ENCODE results near the gene MYBPC3. TPM values are rescaled to one million over a fixed set of nuclear protein-coding genes. Genes with fewer than 3 reads are reported as not detected.

The MYBPC3 gene
- total RNA-seq, 1 donor from 2014 or later: 1.6 TPM

DNA sequence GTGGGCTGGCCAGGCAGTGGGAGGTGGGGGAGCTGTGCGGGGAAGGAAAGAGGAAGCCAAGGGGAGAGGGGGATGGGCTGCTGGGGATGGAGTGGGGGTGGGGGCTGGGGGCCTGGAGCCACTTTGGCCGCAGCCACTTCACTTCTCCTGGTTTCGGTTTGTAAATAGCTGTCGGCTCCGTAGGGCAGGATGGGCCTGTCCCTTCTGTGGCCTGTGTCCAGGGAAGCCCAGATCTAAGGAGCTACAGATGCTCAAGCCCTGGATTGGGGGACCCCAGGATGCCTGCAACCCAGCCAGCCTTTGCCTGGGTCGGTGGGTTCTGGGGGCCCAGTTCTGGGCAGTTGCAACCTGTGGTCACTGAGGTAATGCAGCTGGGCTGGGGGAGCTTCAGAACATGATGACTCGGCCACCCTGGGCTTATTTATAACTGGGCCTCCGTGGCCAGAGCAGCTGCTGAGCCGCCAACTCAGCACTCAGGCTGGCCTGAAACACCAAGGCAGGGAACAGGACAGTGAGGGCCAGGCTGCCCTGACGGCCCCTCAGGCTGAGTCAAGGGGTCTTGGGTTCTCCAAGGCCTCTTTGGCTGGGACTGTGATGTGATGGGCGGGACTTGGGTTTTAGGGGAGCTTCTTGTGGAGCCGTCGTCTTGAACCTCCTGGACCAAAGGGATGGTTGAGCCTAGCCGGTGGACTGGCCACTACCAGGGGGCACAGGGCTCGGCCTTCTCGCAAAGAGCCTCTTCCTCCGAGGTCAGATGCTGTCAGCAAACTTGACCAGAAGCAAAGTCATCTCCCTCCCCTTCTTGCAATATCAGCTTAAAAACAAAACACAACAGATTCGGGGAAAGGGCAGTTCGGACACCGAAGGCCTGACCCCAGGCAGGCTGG, 40.9 kb upstream of the MYBPC3 start:
- H3K27me3 ChIP-seq (ENCODE audit: control insufficient read depth in 3 of 3, insufficient read depth in 3 of 3, low read length in 3 of 3): no peaks in the 10 kb centered on the region
- H3K27ac ChIP-seq (ENCODE audit: low read depth, low read length): peak overlapping the region; percentile 82
- H3K36me3 ChIP-seq (ENCODE audit: control insufficient read depth in 3 of 3, insufficient read depth in 3 of 3, low read length in 3 of 3): no peaks in the 10 kb centered on the region
- peak overlapping the region; percentile 32 to 68 (median 54) for H3K9ac ChIP-seq (ENCODE audit: low read depth in 1 of 3, low read length in 3 of 3)
- peak overlapping the region in 1 of 3 donors; percentile 49 for H3K4me3 ChIP-seq (ENCODE audit: low read length in 3 of 3)
- H3K9me3 ChIP-seq (ENCODE audit: control insufficient read depth in 3 of 3, low read length in 3 of 3): no peaks in the 10 kb centered on the region
- H3K4me1 ChIP-seq (ENCODE audit: control insufficient read depth in 3 of 3, insufficient read depth in 3 of 3, low read length in 3 of 3): peaks cover 18 to 46% (median 24%) of the 10 kb centered on the region in 3 donors

DNA sequence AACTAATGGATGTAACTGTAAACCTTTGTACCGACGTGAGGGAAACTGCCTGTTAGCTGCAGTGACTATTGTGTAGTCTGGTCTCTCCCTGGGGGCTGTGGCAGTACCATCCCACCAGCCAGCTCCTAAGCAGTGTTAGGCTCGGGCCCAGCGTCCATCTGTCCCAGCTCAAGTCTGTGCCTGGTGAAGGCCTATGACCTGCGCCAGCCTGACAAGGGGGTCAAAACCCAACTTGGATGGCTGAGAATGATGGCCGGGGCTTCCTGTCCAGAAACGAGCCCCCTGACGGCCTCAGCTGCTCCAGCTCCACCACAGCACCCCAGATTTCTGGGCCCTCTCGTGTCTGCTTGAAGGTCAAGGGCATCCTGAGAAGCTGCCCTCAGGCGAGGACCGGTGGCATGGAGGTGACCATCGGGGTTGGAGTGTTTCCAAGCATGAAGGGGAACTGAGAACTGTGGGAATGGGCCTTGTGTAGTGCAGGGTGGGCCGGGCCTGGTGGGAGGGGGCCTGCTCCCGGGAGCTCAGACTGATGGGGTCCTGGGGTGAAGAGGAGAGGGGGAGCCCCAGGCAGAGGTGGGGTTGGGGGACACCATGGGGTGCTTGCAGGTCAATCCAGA, 40.2 kb upstream of the MYBPC3 start:
- Histone ChIP-seq H3K27ac (ENCODE audit: low read depth, low read length) (peak overlapping the region; percentile 82), H3K27me3 (ENCODE audit: control insufficient read depth in 3 of 3, insufficient read depth in 3 of 3, low read length in 3 of 3) (no peaks in the 10 kb centered on the region), H3K36me3 (ENCODE audit: control insufficient read depth in 3 of 3, insufficient read depth in 3 of 3, low read length in 3 of 3) (no peaks in the 10 kb centered on the region), H3K9ac (ENCODE audit: low read depth in 1 of 3, low read length in 3 of 3) (no peak overlapping the region), H3K4me1 (ENCODE audit: control insufficient read depth in 3 of 3, insufficient read depth in 3 of 3, low read length in 3 of 3) (peaks cover 18 to 48% (median 24%) of the 10 kb centered on the region in 3 donors), H3K9me3 (ENCODE audit: control insufficient read depth in 3 of 3, low read length in 3 of 3) (no peaks in the 10 kb centered on the region), H3K4me3 (ENCODE audit: low read length in 3 of 3) (no peak overlapping the region)

DNA sequence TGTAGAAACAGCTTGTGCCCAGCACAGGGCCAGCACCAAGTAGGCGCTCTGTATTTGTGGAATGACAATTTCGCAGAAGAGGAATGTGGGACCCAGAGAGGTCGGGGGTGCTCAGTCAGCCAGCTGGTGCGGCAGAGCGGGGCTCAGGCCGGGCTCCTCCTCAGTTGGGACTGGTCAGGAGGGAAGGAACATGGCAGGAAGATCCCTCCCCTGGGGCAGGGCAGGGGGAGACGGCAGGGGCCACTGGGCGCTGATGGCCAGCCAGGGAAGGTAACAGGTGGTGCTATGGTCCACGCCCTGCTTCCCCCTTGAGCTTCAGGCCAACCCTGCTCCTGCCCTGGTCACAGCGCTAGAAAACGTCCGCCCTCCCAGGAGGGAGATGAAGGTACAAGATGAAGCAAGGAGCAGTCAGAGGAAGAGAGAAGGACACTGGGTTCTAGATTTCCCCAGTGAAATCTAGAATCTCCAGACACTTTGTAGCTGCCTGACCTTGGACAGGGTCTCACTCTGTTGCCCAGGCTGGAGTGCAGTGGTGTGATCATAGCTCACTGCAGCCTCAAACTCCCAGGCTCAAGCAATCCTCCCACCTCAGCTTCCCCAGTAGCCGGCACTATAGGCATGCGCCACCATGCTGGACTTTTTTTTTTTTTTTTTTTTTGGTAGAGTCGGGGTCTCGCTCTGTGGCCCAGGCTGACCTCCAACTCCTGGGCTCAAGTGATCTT, 39.4 kb upstream of the MYBPC3 start:
- peaks cover 18 to 48% (median 24%) of the 10 kb centered on the region in 3 donors for H3K4me1 ChIP-seq (ENCODE audit: control insufficient read depth in 3 of 3, insufficient read depth in 3 of 3, low read length in 3 of 3)
- H3K27me3 ChIP-seq (ENCODE audit: control insufficient read depth in 3 of 3, insufficient read depth in 3 of 3, low read length in 3 of 3): no peaks in the 10 kb centered on the region
- H3K36me3 ChIP-seq (ENCODE audit: control insufficient read depth in 3 of 3, insufficient read depth in 3 of 3, low read length in 3 of 3): no peaks in the 10 kb centered on the region
- H3K9me3 ChIP-seq (ENCODE audit: control insufficient read depth in 3 of 3, low read length in 3 of 3): no peaks in the 10 kb centered on the region
- no peak overlapping the region for H3K4me3 ChIP-seq (ENCODE audit: low read length in 3 of 3)
- H3K9ac ChIP-seq (ENCODE audit: low read depth in 1 of 3, low read length in 3 of 3): no peak overlapping the region
- H3K27ac ChIP-seq (ENCODE audit: low read depth, low read length): peak overlapping the region; percentile 82

DNA sequence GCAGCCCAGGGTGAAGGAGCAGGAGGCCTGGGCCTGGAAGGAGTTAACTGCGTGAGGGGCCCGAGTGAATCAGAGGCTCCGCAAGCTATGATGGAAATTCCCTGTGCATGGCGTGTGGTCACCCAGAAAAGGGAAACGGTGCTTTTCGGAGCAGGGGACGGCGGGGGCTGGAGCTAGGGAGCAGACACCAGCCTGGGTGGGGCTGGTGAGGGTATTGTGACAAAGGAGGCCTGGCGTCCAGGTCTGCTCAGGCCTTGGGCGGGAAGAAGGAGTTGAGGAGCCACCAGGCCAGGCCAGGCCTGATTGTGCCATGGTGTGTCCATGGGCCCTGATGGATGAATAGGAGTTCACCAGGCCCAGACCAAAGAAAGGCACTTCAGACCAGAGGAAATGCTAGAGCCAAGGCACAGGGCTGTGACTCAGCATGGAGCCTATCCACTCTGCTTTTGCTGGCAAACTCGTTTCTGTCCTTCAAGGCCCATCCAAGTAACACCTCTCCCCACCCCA, 38.6 kb upstream of the MYBPC3 start:
- Histone ChIP-seq H3K36me3 (ENCODE audit: control insufficient read depth in 3 of 3, insufficient read depth in 3 of 3, low read length in 3 of 3) (no peaks in the 10 kb centered on the region), H3K27me3 (ENCODE audit: control insufficient read depth in 3 of 3, insufficient read depth in 3 of 3, low read length in 3 of 3) (no peaks in the 10 kb centered on the region), H3K27ac (ENCODE audit: low read depth, low read length) (peak overlapping the region; percentile 56), H3K9ac (ENCODE audit: low read depth in 1 of 3, low read length in 3 of 3) (no peak overlapping the region), H3K9me3 (ENCODE audit: control insufficient read depth in 3 of 3, low read length in 3 of 3) (no peaks in the 10 kb centered on the region), H3K4me3 (ENCODE audit: low read length in 3 of 3) (no peak overlapping the region), H3K4me1 (ENCODE audit: control insufficient read depth in 3 of 3, insufficient read depth in 3 of 3, low read length in 3 of 3) (peaks cover 18 to 48% (median 24%) of the 10 kb centered on the region in 3 donors)

DNA sequence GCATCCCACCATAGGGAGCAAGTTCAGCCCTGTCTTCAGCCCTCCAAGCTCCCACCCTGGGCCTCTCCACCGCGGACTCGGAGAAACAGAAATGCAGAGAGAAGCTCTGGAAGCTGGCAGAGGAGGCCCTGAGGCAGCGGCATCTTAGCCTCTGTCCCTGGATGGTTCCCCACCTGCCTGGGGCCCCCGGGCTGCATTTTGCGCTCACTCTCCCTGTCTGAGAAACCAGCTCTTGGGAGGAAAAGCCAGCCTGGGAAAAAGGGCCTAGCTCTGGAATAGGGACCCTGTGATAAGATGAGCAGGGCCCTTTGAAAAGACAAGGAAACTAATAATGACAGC, 37.9 kb upstream of the MYBPC3 start:
- Histone ChIP-seq H3K27me3 (ENCODE audit: control insufficient read depth in 3 of 3, insufficient read depth in 3 of 3, low read length in 3 of 3) (no peaks in the 10 kb centered on the region), H3K9me3 (ENCODE audit: control insufficient read depth in 3 of 3, low read length in 3 of 3) (no peaks in the 10 kb centered on the region), H3K4me1 (ENCODE audit: control insufficient read depth in 3 of 3, insufficient read depth in 3 of 3, low read length in 3 of 3) (peaks cover 18 to 42% (median 23%) of the 10 kb centered on the region in 3 donors), H3K9ac (ENCODE audit: low read depth in 1 of 3, low read length in 3 of 3) (no peak overlapping the region), H3K27ac (ENCODE audit: low read depth, low read length) (peak overlapping the region; percentile 56), H3K4me3 (ENCODE audit: low read length in 3 of 3) (no peak overlapping the region), H3K36me3 (ENCODE audit: control insufficient read depth in 3 of 3, insufficient read depth in 3 of 3, low read length in 3 of 3) (no peaks in the 10 kb centered on the region)

DNA sequence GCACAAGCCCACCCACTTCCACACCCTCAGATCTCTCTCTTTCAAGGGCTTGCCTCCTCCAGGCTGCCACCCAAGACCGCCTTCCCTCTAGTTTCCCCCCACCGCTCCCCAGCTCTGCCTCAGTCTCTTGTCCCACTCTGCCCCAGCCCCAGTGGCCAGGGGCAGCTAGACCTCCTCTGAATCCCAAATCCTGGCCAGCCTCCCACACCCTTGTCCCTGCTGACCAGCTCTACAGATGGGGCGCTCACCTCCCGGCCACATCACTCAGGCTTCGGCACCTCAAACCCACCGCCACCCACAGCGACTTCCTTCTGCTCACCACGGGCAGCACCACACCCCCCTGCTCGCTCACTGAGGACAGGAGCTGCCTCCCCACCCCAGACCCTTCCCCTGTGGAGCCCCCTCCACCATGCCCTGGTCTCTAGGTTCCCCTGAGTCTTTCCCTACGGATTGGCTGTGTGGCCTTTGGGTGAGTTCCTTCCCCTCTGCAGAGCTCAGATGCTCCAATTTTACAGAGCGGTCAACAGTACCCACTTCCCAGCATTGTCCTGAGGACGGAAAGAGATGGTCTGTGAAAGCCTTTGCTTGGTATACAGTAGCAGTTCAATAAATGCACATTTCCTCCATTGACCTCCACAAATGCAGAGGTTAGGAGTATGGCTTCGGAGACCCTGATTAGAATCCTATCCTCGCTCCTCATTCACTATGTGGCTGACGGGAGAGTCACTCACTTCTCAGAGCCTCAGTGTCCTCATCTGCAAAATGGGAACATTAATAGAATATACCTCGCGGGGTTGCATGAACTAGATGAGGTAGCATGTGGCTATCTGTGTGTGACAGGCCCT, 37.3 kb upstream of the MYBPC3 start:
- Histone ChIP-seq H3K27me3 (ENCODE audit: control insufficient read depth in 3 of 3, insufficient read depth in 3 of 3, low read length in 3 of 3) (no peaks in the 10 kb centered on the region), H3K4me3 (ENCODE audit: low read length in 3 of 3) (no peak overlapping the region), H3K9ac (ENCODE audit: low read depth in 1 of 3, low read length in 3 of 3) (no peak overlapping the region), H3K36me3 (ENCODE audit: control insufficient read depth in 3 of 3, insufficient read depth in 3 of 3, low read length in 3 of 3) (no peaks in the 10 kb centered on the region), H3K4me1 (ENCODE audit: control insufficient read depth in 3 of 3, insufficient read depth in 3 of 3, low read length in 3 of 3) (peaks cover 16 to 38% (median 22%) of the 10 kb centered on the region in 3 donors), H3K27ac (ENCODE audit: low read depth, low read length) (no peak overlapping the region), H3K9me3 (ENCODE audit: control insufficient read depth in 3 of 3, low read length in 3 of 3) (no peaks in the 10 kb centered on the region)

DNA sequence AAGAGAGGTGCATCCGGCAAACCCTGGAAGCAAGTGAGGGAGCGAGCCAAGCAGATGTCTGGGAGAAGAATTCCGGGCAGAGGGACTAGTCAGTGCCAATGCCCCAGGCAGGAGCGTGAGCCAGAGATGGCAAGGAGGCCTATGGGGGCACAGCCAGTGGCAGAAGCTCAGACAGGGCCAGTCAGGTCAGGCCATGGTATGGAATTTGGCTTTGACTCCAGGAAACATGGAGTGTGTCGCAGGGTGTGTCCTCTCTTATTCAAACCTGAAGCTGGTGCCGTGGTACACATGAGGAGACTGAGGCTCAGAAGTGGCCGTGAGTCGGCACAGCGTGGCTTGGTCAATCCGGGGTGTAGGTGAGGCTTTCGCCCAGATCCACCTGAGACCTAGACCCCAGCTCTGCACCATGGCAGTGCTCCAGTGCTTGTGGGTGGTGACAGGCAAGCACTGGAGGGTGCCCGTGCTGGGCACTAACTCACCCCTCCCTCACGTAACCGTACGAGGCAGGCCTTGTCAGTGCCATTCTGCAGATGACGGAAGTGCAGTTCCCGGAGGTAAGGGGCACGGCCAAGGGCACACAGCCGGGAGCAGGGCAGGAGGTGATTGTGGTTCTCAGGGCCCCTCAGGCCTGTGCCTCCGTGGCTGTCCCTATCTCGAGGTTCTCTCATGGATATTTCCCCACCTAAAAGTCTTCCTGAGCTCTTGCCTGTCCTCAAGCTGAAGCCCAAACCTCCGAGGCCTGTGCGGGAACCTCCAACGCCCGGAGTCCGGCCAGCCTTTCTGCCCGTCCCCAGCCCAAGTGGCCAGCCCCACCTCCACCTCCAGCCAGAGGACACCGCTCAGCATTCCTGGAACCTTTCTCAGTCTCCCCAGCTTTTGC, 36.4 kb upstream of the MYBPC3 start:
- Histone ChIP-seq H3K9me3 (ENCODE audit: control insufficient read depth in 3 of 3, low read length in 3 of 3) (no peaks in the 10 kb centered on the region), H3K9ac (ENCODE audit: low read depth in 1 of 3, low read length in 3 of 3) (no peak overlapping the region), H3K4me3 (ENCODE audit: low read length in 3 of 3) (no peak overlapping the region), H3K27me3 (ENCODE audit: control insufficient read depth in 3 of 3, insufficient read depth in 3 of 3, low read length in 3 of 3) (no peaks in the 10 kb centered on the region), H3K4me1 (ENCODE audit: control insufficient read depth in 3 of 3, insufficient read depth in 3 of 3, low read length in 3 of 3) (peaks cover 8 to 33% (median 15%) of the 10 kb centered on the region in 3 donors), H3K36me3 (ENCODE audit: control insufficient read depth in 3 of 3, insufficient read depth in 3 of 3, low read length in 3 of 3) (no peaks in the 10 kb centered on the region), H3K27ac (ENCODE audit: low read depth, low read length) (no peak overlapping the region)

DNA sequence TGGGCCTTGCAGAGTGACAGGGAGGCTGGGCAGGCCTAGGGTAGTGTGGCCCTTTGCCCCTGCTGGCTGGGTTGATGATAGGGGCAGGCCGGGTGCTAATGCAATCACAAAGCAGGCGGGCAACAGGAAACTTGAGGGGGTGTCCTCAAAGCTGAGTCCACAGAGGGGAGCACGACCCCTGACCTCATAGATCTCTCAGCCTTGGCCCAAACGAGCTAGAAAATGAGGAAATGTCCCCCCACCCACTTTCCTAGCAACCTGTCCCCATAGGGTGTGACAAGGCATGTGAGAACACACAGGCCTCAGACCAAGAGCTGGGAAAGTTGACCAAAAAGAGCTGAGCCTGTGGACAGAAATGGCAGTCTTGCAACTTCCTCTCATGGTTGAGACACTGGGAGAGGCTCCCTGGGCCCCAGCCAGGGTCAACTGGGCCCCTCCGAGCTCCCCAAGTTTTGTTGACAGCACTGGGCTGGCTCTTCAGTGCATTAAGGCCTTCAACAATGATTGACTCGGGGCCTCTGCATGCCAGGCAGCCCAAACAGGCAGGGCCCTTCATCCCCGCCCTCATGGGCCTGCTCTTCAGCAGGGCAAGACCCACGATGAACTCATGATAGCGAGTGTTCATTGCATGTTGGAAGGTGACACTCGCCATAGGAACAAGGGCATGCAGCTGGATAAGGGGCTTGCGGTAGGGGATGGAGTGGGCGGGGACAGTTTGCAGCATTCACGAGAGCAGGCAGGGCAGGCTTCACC, 35.6 kb upstream of the MYBPC3 start:
- H3K9me3 ChIP-seq (ENCODE audit: control insufficient read depth in 3 of 3, low read length in 3 of 3): no peaks in the 10 kb centered on the region
- peaks cover under 1 to 25% (median 7%) of the 10 kb centered on the region in 3 donors for H3K4me1 ChIP-seq (ENCODE audit: control insufficient read depth in 3 of 3, insufficient read depth in 3 of 3, low read length in 3 of 3)
- no peaks in the 10 kb centered on the region for H3K36me3 ChIP-seq (ENCODE audit: control insufficient read depth in 3 of 3, insufficient read depth in 3 of 3, low read length in 3 of 3)
- H3K27ac ChIP-seq (ENCODE audit: low read depth, low read length): no peak overlapping the region
- no peak overlapping the region for H3K9ac ChIP-seq (ENCODE audit: low read depth in 1 of 3, low read length in 3 of 3)
- H3K4me3 ChIP-seq (ENCODE audit: low read length in 3 of 3): no peak overlapping the region
- no peaks in the 10 kb centered on the region for H3K27me3 ChIP-seq (ENCODE audit: control insufficient read depth in 3 of 3, insufficient read depth in 3 of 3, low read length in 3 of 3)

Measured in skeletal muscle tissue (tissue), 4 donors.